ENCODE results near the gene ZBTB7C.

- TF ChIP-seq, protein P1, sequence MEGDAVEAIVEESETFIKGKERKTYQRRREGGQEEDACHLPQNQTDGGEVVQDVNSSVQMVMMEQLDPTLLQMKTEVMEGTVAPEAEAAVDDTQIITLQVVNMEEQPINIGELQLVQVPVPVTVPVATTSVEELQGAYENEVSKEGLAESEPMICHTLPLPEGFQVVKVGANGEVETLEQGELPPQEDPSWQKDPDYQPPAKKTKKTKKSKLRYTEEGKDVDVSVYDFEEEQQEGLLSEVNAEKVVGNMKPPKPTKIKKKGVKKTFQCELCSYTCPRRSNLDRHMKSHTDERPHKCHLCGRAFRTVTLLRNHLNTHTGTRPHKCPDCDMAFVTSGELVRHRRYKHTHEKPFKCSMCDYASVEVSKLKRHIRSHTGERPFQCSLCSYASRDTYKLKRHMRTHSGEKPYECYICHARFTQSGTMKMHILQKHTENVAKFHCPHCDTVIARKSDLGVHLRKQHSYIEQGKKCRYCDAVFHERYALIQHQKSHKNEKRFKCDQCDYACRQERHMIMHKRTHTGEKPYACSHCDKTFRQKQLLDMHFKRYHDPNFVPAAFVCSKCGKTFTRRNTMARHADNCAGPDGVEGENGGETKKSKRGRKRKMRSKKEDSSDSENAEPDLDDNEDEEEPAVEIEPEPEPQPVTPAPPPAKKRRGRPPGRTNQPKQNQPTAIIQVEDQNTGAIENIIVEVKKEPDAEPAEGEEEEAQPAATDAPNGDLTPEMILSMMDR (conservative IDR thresholded peaks at IDR 0.05; ENCODE audit: low read length): no peak
- no peak for TF ChIP-seq EZH2phosphoT487 (IDR thresholded peaks at IDR 0.05; ENCODE audit: borderline replicate concordance)
Observed at GRCh38 chr18:48179001-48179400, 230.2 kb downstream of the ZBTB7C start.

All from Loucy (cell line).